HG03457 (cell line): ENCODE data around the gene SCEL.

Experiments used
- ATAC-seq: cut with Tn5 transposase; IDR thresholded peaks from one replicate; pipeline ENCODE4 v1.9.1; 2021; ENCODE audit warnings: moderate number of reproducible peaks; ENCODE audit not compliant: unreplicated experiment

The SCEL gene

DNA sequence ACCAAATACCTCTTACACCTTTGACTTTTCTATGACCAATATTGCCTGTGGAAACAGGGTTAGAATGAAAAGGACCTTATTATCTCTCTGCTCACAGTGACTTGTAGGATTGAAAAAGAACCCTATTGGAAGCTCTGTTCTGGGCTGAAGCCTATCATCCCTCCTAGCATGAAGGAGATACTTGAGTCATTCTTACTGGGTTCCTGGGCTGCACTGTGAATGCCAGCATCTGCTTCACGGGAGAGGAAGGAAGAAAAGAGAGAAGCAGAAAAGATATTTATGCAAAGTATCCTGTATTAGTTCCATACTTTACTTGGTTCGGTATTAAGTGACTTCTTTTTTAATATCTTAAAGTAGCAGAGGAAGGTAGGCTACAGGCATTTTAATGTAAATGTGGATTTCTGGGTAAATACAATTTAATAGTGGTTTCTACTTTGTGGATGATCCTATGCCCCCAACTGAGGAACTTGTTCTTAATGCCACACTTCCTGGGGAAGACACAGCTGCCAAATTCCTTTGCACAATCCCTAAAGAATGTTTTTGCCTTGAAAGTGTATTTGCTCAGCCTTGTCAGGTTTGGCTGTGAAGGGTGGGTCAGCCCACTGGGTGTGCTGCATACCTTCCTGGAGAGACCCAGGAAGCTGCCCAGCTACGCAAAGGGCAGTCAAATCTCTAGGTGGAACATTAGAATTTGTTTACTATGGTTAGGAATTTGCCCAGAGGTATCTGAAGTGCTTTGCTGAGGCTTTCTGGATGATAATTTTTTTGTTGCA, 13.7 kb upstream of the SCEL start:
- ATAC-seq, result no peak

- no peak for ATAC-seq
These were observed 13.1 kb upstream of the SCEL start for GRCh38 chr13:77522444-77522843.

- ATAC-seq, result no peak
These were observed 12.1 kb upstream of the SCEL start for GRCh38 chr13:77523386-77523785.

DNA sequence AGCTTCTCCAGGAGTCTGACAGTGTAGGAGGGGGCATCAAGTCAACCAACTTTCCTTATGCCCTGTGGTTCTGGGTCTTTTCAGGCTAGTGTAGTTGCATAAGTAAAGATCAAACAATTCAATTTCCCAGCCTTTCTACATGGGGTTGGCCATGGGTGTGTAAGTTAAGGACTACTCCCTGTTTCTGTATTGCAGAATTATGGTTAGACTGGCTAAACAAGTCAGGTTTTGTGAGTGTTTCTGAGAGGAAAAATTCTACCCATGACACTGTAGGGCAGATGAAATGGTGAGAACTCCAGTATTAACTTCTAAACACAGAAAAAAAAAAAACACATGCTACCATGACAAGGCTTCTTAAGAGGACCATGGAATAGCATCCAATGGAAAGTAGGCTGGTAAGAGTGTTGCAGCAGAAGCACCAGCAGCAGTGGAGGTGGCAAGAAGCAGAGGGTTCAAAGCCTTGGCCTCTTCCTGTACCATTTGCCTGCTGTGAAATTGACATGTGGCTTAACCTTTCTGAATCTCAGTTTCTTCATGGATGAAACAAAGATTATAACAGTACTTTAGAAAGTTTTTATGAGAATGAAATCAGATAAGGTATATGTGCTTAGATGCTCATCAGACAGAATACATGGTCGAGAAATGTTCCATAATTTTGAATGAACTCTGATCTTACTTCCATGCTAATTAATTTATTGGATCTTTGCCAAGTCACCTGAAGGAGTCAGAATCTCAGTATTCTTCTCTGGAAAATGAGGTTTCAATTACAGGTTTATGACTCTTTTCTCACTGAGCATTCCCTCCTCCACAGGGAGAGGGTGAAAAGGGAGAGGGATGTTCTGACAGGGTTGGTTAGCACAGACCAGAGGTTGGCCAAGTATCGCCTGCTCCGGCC, 11.4 kb upstream of the SCEL start:
- no peak for ATAC-seq

DNA sequence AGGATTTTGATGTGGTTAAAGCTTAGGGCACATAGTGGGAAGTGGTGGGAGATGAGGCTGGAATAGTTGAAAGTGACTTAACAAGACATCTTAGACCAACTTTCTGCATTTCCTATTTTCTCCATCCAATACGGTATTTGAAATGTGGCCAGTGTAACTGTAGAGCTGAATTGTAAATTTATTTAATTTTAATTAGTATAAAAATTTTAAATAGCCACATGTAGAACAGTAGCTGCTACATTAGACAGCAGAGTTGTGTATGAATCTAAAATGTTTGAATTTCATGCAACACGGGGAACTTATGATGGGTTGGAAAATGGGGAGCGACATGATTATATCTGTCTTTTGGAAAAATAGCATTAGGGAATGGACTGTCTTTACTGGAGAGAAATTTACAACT, 7.1 kb upstream of the SCEL start:
- no peak for ATAC-seq

- peak; percentile 83 for ATAC-seq
These were observed 6.5 kb upstream of the SCEL start for GRCh38 chr13:77528834-77529500.

- ATAC-seq, result no peak
These were observed 6.0 kb upstream of the SCEL start for GRCh38 chr13:77529501-77529840.

DNA sequence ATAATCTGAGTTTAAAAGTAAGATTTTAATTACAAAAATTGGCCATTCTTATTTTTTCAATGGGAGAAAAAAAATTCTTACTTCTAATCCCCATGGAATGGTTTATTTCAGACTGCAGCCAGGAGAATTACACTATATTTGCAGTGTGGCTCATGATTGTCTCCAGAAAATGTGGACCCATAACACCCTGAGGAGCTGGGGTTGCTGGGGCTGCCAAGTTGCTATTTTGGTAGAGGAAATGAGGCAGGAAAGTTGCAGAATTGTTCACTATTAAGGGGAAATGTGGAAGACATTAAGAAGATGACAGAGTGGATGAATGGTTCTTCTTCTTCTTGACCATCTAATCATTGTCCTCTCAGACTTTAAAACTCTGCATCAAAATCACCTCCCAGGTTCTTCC, 4.6 kb upstream of the SCEL start:
- ATAC-seq, result no peak

GRCh38 chr13:77532983-77533382, 2.5 kb upstream of the SCEL start:
- ATAC-seq, result no peak

GRCh38 chr13:77533875-77534788, 1.4 kb upstream of the SCEL start:
- no peak for ATAC-seq

DNA sequence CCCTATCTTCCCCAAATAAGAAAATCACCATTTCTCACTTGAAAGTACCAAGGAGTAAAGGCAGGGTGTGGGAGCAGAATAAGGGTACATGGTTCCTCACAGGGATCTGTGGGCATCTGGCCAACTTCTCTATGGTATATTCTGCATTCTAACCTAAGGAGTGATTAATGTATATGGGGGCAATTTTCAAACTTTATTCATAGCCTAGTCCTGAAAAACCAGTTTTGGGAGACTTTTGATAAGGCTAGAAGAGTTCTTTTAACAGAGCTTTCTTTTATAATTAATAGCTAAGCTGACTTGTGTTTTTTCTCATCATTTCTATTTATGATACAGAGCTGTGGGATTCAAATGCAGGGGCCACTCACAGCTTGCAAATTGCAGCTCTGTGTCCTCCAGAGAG, 852 bp downstream of the SCEL start:
- ATAC-seq, result no peak

- ATAC-seq, result no peak
These were observed 1.9 kb downstream of the SCEL start for GRCh38 chr13:77537289-77537919.

DNA sequence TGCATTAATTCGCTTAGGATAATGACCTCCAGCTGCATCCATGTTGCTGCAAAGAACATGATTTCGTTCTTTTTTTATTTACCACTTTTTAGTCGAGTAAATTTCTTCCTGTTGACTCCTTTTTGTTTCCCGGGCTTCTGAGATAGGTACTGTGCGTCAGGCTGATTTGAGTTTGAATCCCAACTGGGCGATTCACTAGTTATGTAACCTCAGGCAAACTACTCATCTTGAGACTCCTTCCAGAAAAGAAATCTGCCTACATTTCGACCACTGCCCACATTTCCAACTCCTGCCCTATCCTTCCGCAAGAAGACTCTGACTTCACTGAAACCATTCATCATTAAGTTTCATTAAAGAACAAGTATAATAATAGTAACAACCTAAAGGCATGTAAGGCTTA, 8.2 kb downstream of the SCEL start:
- ATAC-seq, result no peak

DNA sequence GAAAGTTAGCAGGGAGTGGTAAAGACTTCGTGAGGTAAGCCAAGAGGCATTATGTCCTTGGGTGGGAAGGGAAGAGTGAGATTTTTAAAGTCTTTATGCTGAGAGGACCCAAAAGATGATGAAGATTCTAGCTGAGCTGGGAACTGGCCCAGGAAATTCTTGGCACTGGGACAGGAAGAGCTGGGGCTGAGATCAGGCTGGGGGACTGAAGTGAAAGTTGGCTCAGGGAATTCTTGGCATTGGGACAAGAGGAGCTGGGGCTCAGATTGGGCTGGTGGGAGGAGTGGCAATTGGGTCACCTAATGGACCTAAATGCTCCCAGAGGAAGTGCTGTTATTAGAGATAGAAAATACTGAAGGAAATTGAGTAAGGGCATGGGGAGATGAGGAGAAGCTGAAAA, 8.8 kb downstream of the SCEL start:
- no peak for ATAC-seq

GRCh38 chr13:77544758-77545338, 9.3 kb downstream of the SCEL start:
- ATAC-seq, result no peak

GRCh38 chr13:77545626-77546412, 10.3 kb downstream of the SCEL start:
- no peak for ATAC-seq

- ATAC-seq, result peak; percentile 86
These were observed 12.6 kb downstream of the SCEL start for GRCh38 chr13:77548095-77548494.

GRCh38 chr13:77548594-77548993, 13.1 kb downstream of the SCEL start:
- ATAC-seq, result no peak

DNA sequence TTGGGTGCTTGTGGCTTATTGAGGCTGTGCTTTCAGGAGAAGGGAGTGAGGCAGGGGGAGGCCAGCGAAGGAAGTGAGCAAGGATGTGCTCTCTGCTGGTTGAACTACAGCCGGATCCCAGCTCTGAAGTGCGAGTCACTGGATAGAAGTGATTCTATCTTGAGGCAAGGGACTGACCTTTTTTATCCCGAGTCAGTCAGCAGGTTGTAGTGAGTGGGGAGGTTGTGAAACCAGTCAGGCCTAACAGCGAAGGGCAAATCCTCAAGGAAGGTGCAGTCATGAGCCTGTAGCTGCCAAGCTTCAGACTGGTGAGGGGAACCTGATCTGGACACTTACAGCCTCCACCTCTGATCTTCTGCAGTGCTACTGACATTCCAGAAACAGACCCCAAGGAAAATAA, 18.6 kb downstream of the SCEL start:
- no peak for ATAC-seq
